Measurements from ENCODE around the gene PPP1R3E.
A peak's percentile ranks its signal among the peaks of the same experiment; 100 is the strongest.
"Not testable (repeated sequence)": the region's sequence is repeated elsewhere in the genome, so short reads cannot be mapped to it uniquely, and the experiment has no call there.

The PPP1R3E gene

DNA sequence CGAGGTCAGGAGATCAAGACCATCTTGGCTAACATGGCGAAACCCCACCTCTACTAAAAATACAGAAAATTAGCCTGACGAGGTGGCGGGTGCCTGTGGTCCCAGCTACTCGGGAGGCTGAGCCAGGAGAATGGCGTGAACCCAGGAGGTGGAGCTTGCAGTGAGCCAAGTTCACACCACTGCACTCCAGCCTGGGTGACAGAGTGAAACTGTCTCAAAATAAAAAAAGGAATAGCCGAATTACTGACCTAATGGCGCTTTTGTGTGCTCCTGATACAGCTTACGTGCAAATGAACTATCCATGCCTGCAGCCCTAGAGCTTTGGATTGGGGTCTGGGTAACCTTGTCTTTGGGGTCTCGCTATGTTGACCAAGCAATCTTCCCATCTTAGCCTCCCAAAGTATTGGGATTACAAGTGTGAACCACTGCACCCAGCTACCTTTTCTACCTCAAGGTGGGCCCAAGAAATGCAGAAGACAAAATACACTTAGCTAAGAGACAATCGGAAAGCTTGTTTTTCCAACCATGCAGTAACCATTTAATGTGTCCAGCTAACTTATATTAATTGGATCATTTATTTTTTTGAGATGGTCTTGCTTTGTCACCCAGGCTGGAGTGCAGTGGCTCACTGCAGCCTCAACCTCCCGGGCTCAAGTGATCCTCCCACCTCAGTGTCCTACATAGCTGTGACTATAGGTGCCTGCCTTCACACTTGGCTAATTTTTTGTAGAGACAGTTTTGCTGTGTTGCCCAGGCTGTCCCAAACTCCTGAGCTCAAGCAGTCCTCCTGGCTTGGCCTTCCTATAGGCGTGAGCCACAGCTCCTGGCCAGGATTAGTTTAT, 24.1 kb upstream of the PPP1R3E start:
- TF ChIP-seq, protein P1, sequence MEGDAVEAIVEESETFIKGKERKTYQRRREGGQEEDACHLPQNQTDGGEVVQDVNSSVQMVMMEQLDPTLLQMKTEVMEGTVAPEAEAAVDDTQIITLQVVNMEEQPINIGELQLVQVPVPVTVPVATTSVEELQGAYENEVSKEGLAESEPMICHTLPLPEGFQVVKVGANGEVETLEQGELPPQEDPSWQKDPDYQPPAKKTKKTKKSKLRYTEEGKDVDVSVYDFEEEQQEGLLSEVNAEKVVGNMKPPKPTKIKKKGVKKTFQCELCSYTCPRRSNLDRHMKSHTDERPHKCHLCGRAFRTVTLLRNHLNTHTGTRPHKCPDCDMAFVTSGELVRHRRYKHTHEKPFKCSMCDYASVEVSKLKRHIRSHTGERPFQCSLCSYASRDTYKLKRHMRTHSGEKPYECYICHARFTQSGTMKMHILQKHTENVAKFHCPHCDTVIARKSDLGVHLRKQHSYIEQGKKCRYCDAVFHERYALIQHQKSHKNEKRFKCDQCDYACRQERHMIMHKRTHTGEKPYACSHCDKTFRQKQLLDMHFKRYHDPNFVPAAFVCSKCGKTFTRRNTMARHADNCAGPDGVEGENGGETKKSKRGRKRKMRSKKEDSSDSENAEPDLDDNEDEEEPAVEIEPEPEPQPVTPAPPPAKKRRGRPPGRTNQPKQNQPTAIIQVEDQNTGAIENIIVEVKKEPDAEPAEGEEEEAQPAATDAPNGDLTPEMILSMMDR (IDR thresholded peaks at IDR 0.05; ENCODE audit: low read depth, low read length): no peak
- no peak overlapping the region for H3K4me3 ChIP-seq (ENCODE audit: low read depth, low read length)

DNA sequence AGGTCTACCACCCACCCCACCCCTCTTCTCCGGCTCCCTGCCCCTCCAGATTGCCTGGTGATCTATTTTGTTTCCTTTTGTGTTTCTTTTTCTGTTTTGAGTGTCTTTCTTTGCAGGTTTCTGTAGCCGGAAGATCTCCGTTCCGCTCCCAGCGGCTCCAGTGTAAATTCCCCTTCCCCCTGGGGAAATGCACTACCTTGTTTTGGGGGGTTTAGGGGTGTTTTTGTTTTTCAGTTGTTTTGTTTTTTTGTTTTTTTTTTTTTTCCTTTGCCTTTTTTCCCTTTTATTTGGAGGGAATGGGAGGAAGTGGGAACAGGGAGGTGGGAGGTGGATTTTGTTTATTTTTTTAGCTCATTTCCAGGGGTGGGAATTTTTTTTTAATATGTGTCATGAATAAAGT, 23.1 kb upstream of the PPP1R3E start:
- not testable (repeated sequence) for H3K4me3 ChIP-seq (ENCODE audit: low read depth, low read length)

DNA sequence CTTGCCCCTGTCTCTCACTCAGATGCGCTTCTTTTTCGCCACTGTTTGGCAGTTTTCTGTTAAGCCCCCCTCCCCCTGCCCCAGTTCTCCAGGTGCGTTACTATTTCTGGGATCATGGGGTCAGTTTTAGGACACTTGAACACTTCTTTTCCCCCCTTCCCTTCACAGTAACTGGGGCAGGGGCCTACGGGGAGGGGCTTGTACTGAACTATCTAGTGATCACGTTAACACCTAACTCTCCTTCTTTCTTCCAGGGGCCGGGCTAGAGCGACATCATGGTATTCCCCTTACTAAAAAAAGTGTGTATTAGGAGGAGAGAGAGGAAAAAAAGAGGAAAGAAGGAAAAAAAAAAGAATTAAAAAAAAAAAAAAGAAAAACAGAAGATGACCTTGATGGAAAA, 22.3 kb upstream of the PPP1R3E start:
- H3K4me3 ChIP-seq (ENCODE audit: low read depth, low read length): no peak overlapping the region
- TF ChIP-seq, protein P1 (IDR thresholded peaks at IDR 0.05; ENCODE audit: low read depth, low read length): no peak

DNA sequence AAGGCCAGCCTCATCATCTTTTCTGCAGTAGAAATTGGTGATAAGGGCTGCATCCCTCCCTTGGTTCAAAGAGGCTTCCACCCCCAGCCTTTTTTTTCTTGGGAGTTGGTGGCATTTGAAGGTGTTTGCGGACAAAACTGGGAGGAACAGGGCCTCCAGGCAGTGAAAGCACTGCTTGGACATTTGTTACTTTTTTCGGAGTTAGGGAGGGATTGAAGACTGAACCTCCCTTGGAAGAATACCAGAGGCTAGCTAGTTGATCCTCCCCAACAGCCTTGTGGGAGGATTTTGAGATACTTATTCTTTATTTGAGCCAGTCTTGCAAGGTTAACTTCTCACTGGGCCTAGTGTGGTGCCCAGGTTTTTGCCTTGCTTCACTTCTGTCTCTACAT, 21.8 kb upstream of the PPP1R3E start:
- TF ChIP-seq, protein P1 (IDR thresholded peaks at IDR 0.05; ENCODE audit: low read depth, low read length): no peak
- no peak overlapping the region for H3K4me3 ChIP-seq (ENCODE audit: low read depth, low read length)

DNA sequence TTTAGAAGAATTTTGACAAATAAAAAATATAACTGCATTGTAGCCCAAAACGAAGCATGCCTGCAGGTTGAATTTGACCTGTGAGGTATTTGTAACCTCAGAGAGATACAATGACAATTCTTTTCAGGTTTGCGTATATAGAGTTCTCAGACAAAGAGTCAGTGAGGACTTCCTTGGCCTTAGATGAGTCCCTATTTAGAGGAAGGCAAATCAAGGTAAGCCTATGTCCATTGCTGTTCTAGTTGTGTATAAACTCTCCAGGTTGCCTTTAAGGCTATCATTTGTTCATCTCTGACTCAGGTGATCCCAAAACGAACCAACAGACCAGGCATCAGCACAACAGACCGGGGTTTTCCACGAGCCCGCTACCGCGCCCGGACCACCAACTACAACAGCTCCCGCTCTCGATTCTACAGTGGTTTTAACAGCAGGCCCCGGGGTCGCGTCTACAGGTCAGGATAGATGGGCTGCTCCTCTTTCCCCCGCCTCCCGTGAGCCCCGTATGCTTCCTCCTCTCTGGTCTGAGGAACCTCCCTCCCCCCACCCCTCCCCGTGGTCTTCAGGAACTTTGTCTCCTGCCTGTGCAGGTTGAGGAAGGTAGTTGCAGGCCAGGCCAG, 21.3 kb upstream of the PPP1R3E start:
- H3K4me3 ChIP-seq (ENCODE audit: low read depth, low read length): no peak overlapping the region
- TF ChIP-seq, protein P1 (IDR thresholded peaks at IDR 0.05; ENCODE audit: low read depth, low read length): no peak

DNA sequence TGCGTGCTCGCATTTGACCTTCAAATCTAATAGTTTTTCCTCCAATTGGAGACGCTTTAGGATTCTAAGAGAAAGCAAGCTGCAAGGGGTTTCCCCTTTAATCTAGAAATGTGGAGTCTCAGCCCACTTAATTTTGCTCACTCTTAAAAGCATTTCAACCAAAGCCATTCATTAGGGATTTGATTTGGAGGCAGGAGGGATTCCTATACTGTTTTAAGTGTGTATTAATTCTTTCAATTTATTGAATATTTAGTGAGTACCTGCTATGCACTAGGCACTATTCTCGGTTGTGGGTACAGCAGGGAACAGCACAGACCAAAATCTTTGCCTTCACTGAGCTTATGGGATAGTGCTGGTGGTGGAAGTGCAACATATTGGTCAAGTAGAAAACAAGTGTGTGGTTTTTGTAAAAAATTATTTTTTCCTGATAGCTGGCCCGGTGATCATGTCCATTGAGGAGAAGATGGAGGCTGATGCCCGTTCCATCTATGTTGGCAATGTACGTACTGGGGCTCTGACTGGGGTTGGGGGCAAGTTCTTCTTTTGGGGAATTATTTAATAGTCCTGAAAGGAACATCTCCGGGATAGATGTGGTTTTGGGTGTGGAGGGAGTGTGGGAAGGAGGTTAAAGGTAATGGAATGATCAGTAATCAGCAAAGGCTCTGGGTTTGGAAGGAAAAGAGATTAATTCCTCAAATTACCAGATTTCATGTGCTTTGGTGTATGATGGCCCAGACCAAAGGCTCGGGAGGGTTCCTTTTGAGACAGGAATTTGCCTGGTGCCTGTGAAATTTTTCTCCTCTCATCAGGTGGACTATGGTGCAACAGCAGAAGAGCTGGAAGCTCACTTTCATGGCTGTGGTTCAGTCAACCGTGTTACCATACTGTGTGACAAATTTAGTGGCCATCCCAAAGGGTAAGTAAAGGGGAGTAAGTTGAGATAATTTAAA, 20.2 kb upstream of the PPP1R3E start:
- H3K4me3 ChIP-seq (ENCODE audit: low read depth, low read length): peak overlapping the region; percentile 74
- TF ChIP-seq, protein P1 (IDR thresholded peaks at IDR 0.05; ENCODE audit: low read depth, low read length): no peak

All from WI38 (cell line).